T-helper 1 cell treated with Interleukin-12 subunit alpha and Interleukin-12 subunit beta and Interleukin-4 antibody, amounts not matched to agents 30 μg/mL and 1 μg/mL, for 36 hours (primary cell): Measurements from ENCODE around the gene MRGPRX4.
"Not testable (repeated sequence)": the region's sequence is repeated elsewhere in the genome, so short reads cannot be mapped to it uniquely, and the experiment has no call there.

ENCODE experiments used
- H3K27ac Mint-ChIP-seq: one replicate; pipeline ENCODE4 v1.8.0; 2021; ENCODE audit warnings: mild to moderate bottlenecking, mixed read lengths
- H3K27me3 Mint-ChIP-seq: one replicate; pipeline ENCODE4 v1.8.0; 2021; ENCODE audit warnings: low read depth, mixed read lengths
- H3K36me3 Mint-ChIP-seq: one replicate; pipeline ENCODE4 v1.8.0; 2021; ENCODE audit warnings: low read depth, mixed read lengths
- H3K4me1 Mint-ChIP-seq: one replicate; pipeline ENCODE4 v1.8.0; 2021; ENCODE audit warnings: low read depth, mixed read lengths
- H3K4me3 Mint-ChIP-seq: one replicate; pipeline ENCODE4 v1.8.0; 2021; ENCODE audit warnings: mild to moderate bottlenecking, moderate library complexity, mixed read lengths
- H3K9me3 Mint-ChIP-seq: one replicate; pipeline ENCODE4 v1.8.0; 2021; ENCODE audit warnings: mixed read lengths

MRGPRX4 gene

GRCh38 chr11:18172666-18173065 is at the start of gene MRGPRX4:
Gene MRGPRX4, plus strand, starts transcription at chr11:18172837. Its CDS starts 420 bp downstream, at chr11:18173257.
- H3K9me3 Mint-ChIP-seq: no peaks in the 10 kb centered on the region
- H3K27me3 Mint-ChIP-seq: peaks cover 37% of the 10 kb centered on the region
- H3K27ac Mint-ChIP-seq: no peak within 1 kb of the TSS
- H3K4me1 Mint-ChIP-seq: no peaks in the 10 kb centered on the region
- no peaks in the 10 kb centered on the region for H3K36me3 Mint-ChIP-seq
- H3K4me3 Mint-ChIP-seq: no peak within 1 kb of the TSS

GRCh38 chr11:18131115-18131514 is 41.5 kb upstream of the MRGPRX4 start:
- not testable (repeated sequence) for H3K27ac Mint-ChIP-seq, H3K9me3 Mint-ChIP-seq, H3K36me3 Mint-ChIP-seq, H3K4me3 Mint-ChIP-seq, H3K4me1 Mint-ChIP-seq
- H3K27me3 Mint-ChIP-seq: peaks cover 33% of the 10 kb centered on the region

GRCh38 chr11:18132341-18132740 is 40.3 kb upstream of the MRGPRX4 start, which contains the start of gene MRGPRX3:
Gene MRGPRX3, plus strand, starts transcription at chr11:18132571. Its CDS starts 4,632 bp downstream, at chr11:18137203.
- Mint-ChIP-seq H3K4me1 (no peaks in the 10 kb centered on the region), H3K9me3 (no peaks in the 10 kb centered on the region), H3K36me3 (no peaks in the 10 kb centered on the region), H3K27me3 (peaks cover 33% of the 10 kb centered on the region), H3K4me3 (no peak within 1 kb of the TSS), H3K27ac (no peak within 1 kb of the TSS)

DNA sequence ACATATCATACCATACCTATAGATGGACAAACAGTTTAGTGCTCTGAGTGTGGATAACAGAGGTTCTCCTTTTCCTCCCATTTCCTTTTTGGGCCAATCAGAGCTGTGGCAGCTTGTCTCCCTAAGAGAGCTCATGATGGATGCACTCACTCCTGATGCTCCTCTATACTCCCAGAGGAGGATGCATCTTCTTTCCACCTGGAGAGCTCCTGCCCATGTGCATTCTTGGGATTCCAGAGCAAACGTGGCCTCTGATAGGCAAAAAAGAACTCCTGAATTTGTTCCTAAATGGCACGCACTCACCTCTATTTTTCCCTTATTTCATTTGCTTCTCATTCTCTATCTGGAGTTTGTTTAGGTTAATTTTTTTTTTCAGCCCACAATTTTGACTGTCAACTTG is 37.3 kb upstream of the MRGPRX4 start:
- no peak overlapping the region for H3K27ac Mint-ChIP-seq
- no peak overlapping the region for H3K4me3 Mint-ChIP-seq
- H3K4me1 Mint-ChIP-seq: no peaks in the 10 kb centered on the region
- H3K9me3 Mint-ChIP-seq: no peaks in the 10 kb centered on the region
- H3K36me3 Mint-ChIP-seq: no peaks in the 10 kb centered on the region
- peaks cover 21% of the 10 kb centered on the region for H3K27me3 Mint-ChIP-seq

- H3K27ac Mint-ChIP-seq: no peak overlapping the region
- H3K4me1 Mint-ChIP-seq: no peaks in the 10 kb centered on the region
- no peaks in the 10 kb centered on the region for H3K36me3 Mint-ChIP-seq
- H3K27me3 Mint-ChIP-seq: peaks cover 20% of the 10 kb centered on the region
- H3K9me3 Mint-ChIP-seq: no peaks in the 10 kb centered on the region
- H3K4me3 Mint-ChIP-seq: no peak overlapping the region
Measured at GRCh38 chr11:18137186-18137800, 35.3 kb upstream of the MRGPRX4 start.

- Mint-ChIP-seq H3K4me1 (no peaks in the 10 kb centered on the region), H3K27ac (no peak overlapping the region), H3K9me3 (no peaks in the 10 kb centered on the region), H3K4me3 (no peak overlapping the region), H3K36me3 (no peaks in the 10 kb centered on the region), H3K27me3 (peaks cover 20% of the 10 kb centered on the region)
Measured at GRCh38 chr11:18140145-18140544, 32.5 kb upstream of the MRGPRX4 start.

DNA sequence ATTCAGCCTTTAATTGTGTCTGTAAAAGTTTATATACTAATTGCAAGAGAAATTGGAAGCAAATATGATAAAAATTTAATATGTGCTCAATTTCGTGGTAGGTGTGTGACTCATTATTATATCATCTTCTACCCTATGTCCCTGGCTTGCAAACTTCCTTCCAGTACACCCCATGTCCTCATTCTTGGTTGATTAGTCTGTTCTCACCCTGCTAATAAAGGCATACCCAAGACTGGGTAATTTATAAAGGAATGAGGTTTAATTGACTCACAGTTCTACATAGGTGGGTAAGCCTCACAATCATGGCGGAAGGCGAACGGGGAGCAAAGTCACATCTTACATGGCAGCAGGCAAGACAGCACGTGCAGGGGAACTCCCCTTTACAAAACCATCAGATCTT is 28.4 kb upstream of the MRGPRX4 start:
- Mint-ChIP-seq H3K27me3 (peaks cover 15% of the 10 kb centered on the region), H3K4me1 (peaks cover 5% of the 10 kb centered on the region), H3K4me3 (no peak overlapping the region), H3K27ac (no peak overlapping the region), H3K9me3 (no peaks in the 10 kb centered on the region), H3K36me3 (no peaks in the 10 kb centered on the region)

DNA sequence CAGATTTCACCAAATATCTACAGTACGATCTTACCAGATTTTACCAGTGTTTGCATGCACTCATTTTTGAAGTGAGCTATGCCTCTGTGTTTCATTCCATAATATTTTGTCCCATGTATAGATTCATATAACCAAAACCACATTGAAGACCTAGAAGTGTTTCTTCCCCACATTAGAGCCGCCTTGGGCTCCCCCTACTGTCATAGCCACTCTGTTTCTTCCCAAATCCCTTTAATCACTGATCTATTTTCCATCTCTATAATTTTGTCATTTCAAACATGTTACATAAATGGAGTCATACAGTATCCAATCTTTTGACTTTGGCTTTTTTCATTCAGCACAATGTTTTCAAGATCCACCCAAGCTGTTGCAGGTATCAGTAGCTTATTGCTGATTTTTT is 27.6 kb upstream of the MRGPRX4 start:
- H3K4me3 Mint-ChIP-seq: no peak overlapping the region
- H3K27me3 Mint-ChIP-seq: peaks cover 18% of the 10 kb centered on the region
- H3K36me3 Mint-ChIP-seq: no peaks in the 10 kb centered on the region
- peaks cover 5% of the 10 kb centered on the region for H3K4me1 Mint-ChIP-seq
- H3K9me3 Mint-ChIP-seq: no peaks in the 10 kb centered on the region
- H3K27ac Mint-ChIP-seq: no peak overlapping the region

DNA sequence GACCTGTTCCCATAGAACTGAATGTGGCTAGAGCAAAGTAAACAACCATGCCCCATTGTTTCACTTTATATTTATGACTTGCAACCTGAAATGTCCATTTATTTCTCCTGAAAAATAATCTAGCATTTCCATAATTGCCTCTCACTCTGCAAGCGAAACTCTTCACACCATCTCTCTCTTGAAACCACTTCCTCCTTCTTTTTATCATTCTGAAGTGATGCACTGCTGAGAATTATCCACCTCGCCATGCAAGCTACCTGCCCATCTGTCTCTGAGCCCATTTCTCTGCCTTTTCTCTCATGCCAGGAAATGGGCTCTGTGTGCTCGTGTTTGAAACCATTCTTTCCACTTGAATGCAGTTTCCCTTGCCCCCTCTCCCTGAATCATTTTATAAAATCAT is 26.8 kb upstream of the MRGPRX4 start:
- H3K4me1 Mint-ChIP-seq: peaks cover 5% of the 10 kb centered on the region
- no peaks in the 10 kb centered on the region for H3K36me3 Mint-ChIP-seq
- peaks cover 21% of the 10 kb centered on the region for H3K27me3 Mint-ChIP-seq
- H3K4me3 Mint-ChIP-seq: no peak overlapping the region
- no peak overlapping the region for H3K27ac Mint-ChIP-seq
- no peaks in the 10 kb centered on the region for H3K9me3 Mint-ChIP-seq

GRCh38 chr11:18151581-18151980 is 21.1 kb upstream of the MRGPRX4 start:
- no peaks in the 10 kb centered on the region for H3K36me3 Mint-ChIP-seq
- no peaks in the 10 kb centered on the region for H3K4me1 Mint-ChIP-seq
- no peak overlapping the region for H3K4me3 Mint-ChIP-seq
- H3K27ac Mint-ChIP-seq: no peak overlapping the region
- H3K9me3 Mint-ChIP-seq: peaks cover 3% of the 10 kb centered on the region
- H3K27me3 Mint-ChIP-seq: peaks cover 22% of the 10 kb centered on the region

- no peaks in the 10 kb centered on the region for H3K9me3 Mint-ChIP-seq
- H3K27ac Mint-ChIP-seq: no peak overlapping the region
- no peaks in the 10 kb centered on the region for H3K36me3 Mint-ChIP-seq
- H3K4me1 Mint-ChIP-seq: peaks cover 5% of the 10 kb centered on the region
- H3K27me3 Mint-ChIP-seq: peaks cover 50% of the 10 kb centered on the region
- H3K4me3 Mint-ChIP-seq: no peak overlapping the region
Measured at GRCh38 chr11:18168372-18168771, 4.3 kb upstream of the MRGPRX4 start.

GRCh38 chr11:18171377-18172000 is 1.1 kb upstream of the MRGPRX4 start:
- Mint-ChIP-seq H3K4me3 (no peak overlapping the region), H3K4me1 (no peaks in the 10 kb centered on the region), H3K27ac (no peak overlapping the region), H3K9me3 (no peaks in the 10 kb centered on the region), H3K36me3 (no peaks in the 10 kb centered on the region), H3K27me3 (peaks cover 45% of the 10 kb centered on the region)

DNA sequence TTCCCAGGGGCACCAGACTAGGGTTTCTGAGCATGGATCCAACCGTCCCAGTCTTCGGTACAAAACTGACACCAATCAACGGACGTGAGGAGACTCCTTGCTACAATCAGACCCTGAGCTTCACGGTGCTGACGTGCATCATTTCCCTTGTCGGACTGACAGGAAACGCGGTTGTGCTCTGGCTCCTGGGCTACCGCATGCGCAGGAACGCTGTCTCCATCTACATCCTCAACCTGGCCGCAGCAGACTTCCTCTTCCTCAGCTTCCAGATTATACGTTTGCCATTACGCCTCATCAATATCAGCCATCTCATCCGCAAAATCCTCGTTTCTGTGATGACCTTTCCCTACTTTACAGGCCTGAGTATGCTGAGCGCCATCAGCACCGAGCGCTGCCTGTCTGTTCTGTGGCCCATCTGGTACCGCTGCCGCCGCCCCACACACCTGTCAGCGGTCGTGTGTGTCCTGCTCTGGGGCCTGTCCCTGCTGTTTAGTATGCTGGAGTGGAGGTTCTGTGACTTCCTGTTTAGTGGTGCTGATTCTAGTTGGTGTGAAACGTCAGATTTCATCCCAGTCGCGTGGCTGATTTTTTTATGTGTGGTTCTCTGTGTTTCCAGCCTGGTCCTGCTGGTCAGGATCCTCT is 709 bp downstream of the MRGPRX4 start:
- Mint-ChIP-seq H3K4me3 (no peak overlapping the region), H3K36me3 (no peaks in the 10 kb centered on the region), H3K27me3 (peaks cover 37% of the 10 kb centered on the region), H3K9me3 (no peaks in the 10 kb centered on the region), H3K27ac (no peak overlapping the region), H3K4me1 (no peaks in the 10 kb centered on the region)

DNA sequence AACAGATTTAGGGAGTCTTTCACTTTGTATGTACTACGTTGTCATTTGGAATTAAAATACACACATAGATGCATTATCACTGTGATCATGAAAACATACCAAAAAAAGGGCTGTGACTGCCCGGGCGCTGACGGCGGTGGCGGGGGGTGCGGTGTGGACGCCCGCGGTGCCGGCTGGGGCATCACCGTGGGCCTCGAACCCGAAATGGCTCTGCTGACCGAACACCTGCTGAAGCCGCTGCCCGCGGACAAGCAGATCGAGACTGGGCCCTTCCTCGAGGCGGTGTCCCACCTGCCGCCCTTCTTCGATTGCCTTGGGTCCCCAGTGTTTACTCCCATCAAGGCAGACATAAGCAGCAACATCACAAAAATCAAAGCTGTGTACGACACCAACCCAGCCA is 16.2 kb downstream of the MRGPRX4 start:
- H3K4me3 Mint-ChIP-seq: no peak overlapping the region
- peaks cover 32% of the 10 kb centered on the region for H3K27me3 Mint-ChIP-seq
- H3K9me3 Mint-ChIP-seq: no peaks in the 10 kb centered on the region
- H3K27ac Mint-ChIP-seq: no peak overlapping the region
- H3K36me3 Mint-ChIP-seq: no peaks in the 10 kb centered on the region
- no peaks in the 10 kb centered on the region for H3K4me1 Mint-ChIP-seq
